GM19463 (cell line): ENCODE results near the gene SLC39A8.
A peak's percentile ranks its signal among the peaks of the same experiment; 100 is the strongest.
"Not testable (repeated sequence)": the region's sequence is repeated elsewhere in the genome, so short reads cannot be mapped to it uniquely, and the experiment has no call there.

Experiments
- ATAC-seq: cut with Tn5 transposase; IDR thresholded peaks from one replicate; pipeline ENCODE4 v1.9.1; 2021; ENCODE audit warnings: mild to moderate bottlenecking, moderate library complexity; ENCODE audit not compliant: unreplicated experiment

SLC39A8 gene

DNA sequence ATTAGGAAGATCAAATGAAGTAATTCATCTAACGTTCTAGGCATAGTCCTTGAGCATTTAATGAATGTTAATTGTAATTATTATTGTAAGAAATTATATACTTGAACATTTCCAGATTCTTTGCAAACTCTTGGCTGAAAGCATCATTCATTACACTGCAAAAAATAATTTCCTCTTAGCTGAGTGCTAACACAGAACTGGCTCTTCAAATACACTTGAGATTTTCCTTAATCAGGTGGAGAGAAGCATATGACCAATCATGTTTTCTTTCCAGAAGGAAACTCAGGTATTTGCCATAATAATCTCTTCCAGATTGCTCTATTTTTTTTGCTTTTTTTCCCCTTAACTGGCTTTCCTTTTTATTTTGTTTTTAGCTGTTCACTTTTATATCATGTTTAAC lies 42.5 kb downstream of the SLC39A8 start:
- no peak for ATAC-seq

DNA sequence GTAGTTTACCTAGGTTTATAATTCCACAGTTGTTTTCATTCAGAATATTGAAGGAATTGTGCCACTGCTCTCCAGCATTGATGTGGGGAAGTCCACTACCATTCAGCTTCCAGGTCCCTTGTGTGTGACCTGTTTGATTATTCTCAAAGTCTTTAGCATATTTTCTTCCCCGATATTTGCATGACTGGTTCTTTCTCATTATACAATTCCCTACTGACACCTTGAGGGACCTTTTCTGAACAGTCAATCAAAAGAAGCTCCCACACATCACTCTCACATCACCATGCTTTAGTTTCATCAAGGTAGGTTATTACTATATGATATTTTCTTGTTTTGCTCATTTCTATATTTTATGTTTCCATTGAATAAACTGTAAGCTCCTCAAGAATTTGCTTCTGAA lies 44.1 kb downstream of the SLC39A8 start:
- no peak for ATAC-seq

DNA sequence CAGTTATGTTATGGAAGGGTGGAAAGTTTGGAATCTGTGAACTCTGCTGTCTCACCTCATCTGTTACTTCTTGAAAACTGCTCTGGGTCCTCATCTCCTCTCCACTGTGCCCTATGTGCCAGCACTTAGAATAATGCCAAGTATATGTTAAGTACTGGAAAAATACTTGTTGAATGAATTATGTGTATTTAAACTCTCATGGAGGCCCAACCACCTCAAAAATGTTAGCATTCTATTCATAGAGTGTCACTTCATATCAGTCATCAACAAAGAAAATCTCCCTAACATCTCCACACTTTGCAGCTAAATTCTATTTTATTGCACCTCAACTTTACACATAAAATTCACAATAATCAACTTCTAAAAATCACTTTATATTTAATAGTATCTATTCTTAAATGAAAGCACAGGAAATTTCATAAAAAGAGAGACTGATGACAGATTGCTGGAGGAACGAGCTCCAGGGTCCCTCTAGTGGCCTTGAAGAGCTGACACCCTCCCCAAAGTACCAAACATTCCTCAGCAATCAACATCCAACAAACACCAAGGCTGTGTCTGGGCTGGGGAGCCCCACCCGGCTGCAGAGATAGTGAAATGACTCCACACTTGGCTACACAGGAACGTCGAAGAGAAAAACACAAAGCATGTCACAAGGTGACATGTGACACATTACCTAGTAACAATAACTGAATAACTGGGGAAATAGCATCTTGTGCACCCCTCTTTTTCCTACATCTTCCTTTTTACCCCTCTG lies 45.8 kb downstream of the SLC39A8 start:
- peak; percentile 93 for ATAC-seq

DNA sequence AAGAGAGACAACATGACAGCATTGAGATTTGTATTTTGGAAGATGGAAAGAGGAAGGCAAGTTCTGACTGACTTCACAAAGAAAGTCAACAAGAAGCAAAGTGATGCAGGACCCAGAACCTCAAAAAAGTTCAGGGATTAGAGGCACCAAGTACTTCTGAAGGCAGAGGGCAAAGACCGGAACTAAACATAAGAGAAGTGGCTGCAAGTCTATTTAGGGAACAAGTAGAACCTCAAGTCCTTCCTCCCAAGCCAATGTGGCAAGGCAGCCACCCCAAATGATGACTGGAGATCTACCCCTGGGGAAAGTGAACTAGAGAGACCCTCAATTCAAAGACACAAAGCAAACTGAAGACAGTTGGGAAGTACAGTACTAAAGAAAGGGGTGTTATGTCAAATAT lies 46.6 kb downstream of the SLC39A8 start:
- no peak for ATAC-seq

DNA sequence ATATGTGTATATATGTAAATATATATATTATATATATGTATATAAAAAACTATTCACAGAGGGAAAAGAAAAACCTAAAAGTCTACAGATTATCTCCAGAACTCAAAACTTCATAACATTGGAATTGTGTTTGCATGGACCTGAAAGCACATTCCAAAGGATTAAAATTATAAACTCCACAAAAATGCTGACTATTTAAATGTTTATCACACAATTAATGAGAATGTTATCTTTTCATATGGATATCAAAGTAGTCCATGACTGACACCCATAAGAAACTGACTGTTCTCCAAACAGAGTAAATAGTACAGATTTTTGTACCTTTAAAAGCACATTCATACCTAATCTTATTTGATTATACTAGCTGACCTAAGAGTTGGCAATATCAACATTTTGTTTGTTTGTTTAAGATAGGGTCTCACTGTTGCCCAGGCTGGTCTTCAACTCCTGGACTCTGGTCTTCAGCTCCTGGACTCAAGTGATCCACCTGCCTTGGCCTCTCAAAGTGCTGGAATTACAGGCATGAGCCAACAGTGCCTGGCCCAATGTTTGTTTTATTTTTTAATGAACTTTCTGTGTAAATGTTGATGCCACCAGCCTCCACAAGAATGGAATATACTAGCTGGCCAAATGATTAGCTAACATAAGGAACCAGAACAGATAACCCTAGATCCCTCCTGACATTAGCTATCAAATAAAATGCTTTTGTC lies 50.0 kb downstream of the SLC39A8 start:
- no peak for ATAC-seq

DNA sequence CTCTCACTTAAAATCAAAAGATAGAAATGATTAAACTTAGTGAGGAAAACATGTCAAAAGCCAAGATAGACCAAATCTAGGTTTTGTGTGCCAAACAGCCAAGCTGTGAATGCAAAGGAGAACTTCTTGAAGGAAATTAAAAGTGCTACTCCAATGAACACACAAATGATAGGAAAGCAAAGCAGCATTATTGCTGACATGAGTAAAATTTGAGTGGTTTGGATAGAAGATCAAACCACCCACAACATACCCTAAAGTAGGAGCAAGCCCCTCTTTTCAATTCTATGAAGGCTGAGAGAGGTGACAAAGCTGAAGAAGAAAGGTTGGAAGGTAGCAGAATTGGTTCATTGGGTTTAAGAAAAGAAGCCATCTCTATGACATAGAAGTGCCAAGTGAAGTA lies 56.8 kb downstream of the SLC39A8 start:
- no peak for ATAC-seq

DNA sequence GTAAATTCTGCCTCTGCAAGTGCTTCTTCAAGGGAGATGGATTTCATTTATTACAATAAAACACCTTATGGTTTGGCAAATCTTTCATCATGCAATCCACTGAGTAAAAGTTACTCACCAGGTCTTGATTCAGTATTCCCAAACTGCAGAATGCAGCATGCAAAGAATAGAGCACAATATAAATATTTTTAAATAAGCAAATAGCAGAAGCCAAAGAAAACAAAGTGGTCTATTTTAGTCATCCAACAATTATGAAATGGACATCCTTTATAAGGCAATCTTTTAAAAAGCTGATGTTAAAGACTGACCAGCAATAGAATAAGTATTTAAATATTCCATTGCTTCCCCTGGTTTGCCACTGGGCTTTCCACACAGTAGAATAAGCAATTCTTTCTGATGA lies 59.5 kb downstream of the SLC39A8 start:
- no peak for ATAC-seq

DNA sequence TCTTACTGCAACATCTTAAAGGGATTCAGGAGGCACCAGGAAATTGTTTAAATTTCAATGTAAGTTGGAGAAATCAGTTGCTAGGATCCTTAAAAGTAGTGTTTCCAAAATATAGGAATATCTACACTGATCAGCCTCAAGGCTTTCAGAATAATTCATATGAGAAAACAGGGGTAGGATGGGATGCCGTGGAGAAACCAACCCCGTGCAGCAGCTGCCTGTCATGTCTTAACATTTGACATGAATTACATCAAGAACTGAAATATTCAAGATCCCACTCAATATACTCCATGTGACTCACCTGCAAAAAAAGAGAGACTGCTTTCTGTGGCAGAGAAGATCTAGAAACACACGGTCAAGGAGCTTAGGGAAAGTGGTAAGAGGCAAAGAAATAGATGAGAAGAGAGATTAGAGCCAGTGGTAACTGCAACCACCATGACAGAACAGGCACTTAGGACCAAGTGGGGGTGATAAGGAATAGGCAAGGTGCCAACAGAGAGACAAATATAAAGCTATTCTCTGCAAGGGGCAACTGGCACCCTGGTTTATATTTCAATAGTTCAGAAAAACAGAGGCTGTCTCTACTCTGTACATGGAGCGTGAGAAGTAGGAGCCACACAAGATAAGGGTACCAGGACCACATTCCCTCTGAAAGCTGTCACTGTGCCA lies 64.0 kb downstream of the SLC39A8 start:
- ATAC-seq = no peak

GRCh38 chr4:102273317-102273716 lies 72.0 kb downstream of the SLC39A8 start:
- ATAC-seq = not testable (repeated sequence)

GRCh38 chr4:102272318-102272717 lies 73.0 kb downstream of the SLC39A8 start:
- ATAC-seq = no peak

DNA sequence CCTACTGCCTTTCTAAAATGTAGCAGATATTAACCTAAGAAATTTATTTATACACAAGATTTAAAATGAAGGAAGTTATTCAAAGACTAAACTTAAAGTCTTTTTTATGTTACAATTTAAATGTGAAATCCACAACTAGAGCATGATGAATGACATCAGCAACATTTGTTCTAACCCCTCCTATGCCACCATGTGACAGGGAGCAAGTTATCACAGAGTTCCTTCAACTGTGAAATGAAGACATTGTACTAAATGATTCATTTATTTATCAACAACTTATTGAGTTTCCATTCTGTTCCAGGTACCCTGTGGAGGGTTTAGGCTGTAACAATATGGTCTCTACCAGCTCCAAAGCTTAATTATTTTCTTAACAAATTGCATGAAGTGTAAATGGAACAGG lies 76.9 kb downstream of the SLC39A8 start:
- no peak for ATAC-seq

DNA sequence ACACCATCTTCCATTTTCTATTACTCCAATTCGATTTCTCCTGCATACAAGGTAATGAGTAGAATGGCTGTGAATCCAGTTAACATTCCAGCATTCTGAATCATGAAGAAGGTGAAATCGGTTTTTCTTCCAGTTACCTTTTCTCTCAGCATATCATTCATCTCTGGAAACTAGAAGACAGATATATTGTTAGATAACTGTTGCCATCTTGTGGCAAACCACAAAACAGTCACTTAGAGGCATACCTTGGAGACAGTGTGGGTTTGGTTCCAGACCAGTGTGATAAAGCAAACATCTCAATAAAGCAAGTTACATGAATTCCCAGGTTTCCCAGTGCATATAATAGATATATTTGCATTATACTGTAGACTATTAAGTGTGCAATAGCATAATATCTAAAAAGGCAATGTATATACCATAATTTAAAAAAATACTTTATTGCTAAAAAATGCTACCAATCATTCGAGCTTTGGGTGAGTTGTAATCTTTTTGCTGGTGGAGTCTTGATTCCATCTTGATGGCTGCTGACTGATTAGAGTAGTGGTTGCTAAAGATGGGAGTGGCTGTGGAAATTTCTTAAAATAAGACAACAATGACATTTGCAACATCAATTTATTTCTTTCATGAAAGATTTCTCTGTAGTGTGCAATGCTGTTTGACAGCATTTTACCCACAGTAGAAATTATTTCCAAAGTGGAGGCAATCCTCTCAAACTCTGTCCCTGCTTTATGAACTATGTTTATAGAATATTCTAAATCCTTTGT lies 82.1 kb downstream of the SLC39A8 start:
- peak; percentile 95 for ATAC-seq

GRCh38 chr4:102259702-102260101 lies 85.6 kb downstream of the SLC39A8 start:
- ATAC-seq = no peak

- no peak for ATAC-seq
Measured at GRCh38 chr4:102259081-102259480, 86.2 kb downstream of the SLC39A8 start.

GRCh38 chr4:102256321-102256720 lies 89.0 kb downstream of the SLC39A8 start:
- no peak for ATAC-seq

DNA sequence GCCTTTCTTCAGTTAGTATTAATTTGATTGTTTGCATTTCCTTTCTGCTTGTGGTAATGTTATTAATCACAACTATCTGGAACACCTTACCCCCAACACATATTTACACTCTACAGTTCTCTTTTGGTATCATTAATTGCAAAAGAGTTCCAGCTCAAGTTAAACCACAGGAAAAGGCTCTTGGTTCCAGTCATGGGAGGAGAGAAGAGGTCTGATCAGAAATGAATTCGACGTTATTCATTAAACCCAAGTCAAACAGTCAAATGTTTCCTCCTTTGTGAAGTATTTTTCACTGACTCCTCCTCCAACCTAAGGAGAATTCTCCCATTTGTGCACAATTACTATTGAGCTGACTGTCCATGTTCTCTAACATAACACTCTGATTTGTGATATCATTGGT lies 91.4 kb downstream of the SLC39A8 start:
- no peak for ATAC-seq

DNA sequence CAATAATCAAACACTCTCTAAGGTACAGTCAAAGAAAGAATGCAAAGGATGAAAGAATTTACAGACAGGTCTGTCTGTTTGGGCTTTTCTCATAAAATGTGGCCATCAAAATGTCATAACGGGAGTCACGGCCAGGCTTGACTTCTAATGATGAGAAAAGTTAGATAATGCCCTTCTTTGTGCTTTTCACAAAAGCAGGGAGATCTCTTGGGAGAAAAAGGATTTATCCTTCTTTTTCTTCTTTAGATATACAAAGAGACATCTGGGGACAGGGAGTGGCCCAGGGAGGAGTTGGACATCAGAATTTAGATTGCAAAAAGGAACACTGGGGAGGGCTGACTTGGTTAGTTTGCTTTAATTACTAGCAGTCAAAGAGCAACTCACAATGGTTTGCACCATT lies 93.1 kb downstream of the SLC39A8 start:
- ATAC-seq = no peak

- no peak for ATAC-seq
Measured at GRCh38 chr4:102250341-102250740, 94.9 kb downstream of the SLC39A8 start.

- no peak for ATAC-seq
Measured at GRCh38 chr4:102247041-102247440, 98.2 kb downstream of the SLC39A8 start.

GRCh38 chr4:102246416-102246815 lies 98.9 kb downstream of the SLC39A8 start:
- ATAC-seq = no peak

DNA sequence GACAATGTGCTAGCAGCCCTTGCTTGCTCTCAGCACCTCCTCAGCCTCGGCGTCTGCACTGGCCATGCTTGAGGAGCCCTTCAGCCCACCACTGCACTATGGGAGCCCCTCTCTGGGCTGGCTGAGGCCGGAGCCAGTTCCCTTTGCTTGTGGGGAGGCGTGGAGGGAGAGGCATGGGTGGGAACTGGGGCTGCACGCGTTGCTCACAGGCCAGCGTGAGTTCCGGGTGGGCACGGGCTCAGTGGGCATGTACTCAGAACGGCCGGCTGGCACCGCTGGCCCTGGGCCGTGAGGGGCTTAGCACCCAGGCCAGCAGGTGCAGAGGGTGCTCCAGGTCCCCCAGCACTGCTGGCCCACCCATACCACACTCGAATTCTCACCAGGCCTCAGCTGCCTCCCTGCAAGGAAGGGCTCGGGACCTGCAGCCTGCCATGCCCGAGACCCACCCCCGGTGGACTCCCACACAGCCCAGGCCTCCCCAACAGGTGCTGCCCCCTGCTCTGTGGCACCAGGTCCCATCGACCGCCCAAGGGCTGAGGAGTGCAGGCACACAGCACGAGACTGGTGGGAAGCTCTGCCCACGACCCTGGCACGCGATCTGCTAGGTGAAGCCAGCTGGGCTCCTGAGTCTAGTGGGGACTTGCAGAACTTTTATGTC lies 100.3 kb downstream of the SLC39A8 start:
- ATAC-seq = no peak
